Gastroesophageal sphincter (tissue), 4 donors: ENCODE data around the gene CFAP77. TPM values are rescaled to one million over a fixed set of nuclear protein-coding genes. Genes with fewer than 3 reads are reported as not detected.

Experiments used
- ATAC-seq: fragments of 150-250 bp; one replicate; pipeline ENCODE4 v1.9.1; 2016; ENCODE audit warnings: mild to moderate bottlenecking, moderate library complexity
- H3K27ac ChIP-seq, 4 donors: fragments of 200-600 bp; sonication (generic) in 3 of 4; 1 replicate in 3 of 4; 2 replicates in 1 of 4; pipeline ENCODE4 v1.5.1; 2016 to 2019
- H3K27me3 ChIP-seq: fragments of 200-600 bp; sonication (generic); one replicate; pipeline ENCODE4 v1.5.1; 2019
- H3K36me3 ChIP-seq, 2 donors: fragments of 200-600 bp; sonication (generic); one replicate each; pipeline ENCODE4 v1.5.1; 2019; ENCODE audit warnings: control low read depth in 1 of 2
- H3K4me1 ChIP-seq, 3 donors: fragments of 200-600 bp; sonication (generic); 1 replicate in 2 of 3; 2 replicates in 1 of 3; pipeline ENCODE4 v1.5.1; 2016 to 2019; ENCODE audit warnings: control low read depth in 2 of 3
- H3K4me3 ChIP-seq, 2 donors: fragments of 200-600 bp; sonication (generic); one replicate each; pipeline ENCODE4 v1.5.1; 2019; ENCODE audit warnings: mild to moderate bottlenecking in 1 of 2, moderate library complexity in 1 of 2
- H3K9me3 ChIP-seq, 3 donors: fragments of 200-600 bp; sonication (generic); one replicate each; pipeline ENCODE4 v1.5.1; 2017 to 2019; ENCODE audit warnings: control low read depth in 2 of 3
- CTCF ChIP-seq, 4 experiments: fragments of 200-600 bp in 2 of 4; fragments of 450-650 bp in 2 of 4; sonication (generic) in 1 of 4; IDR thresholded peaks; one replicate each; pipeline ENCODE4 v1.5.1; 2017 to 2019; ENCODE audit warnings: antibody characterized with exemption in 4 of 4, mild to moderate bottlenecking in 2 of 4, moderate library complexity in 2 of 4
- EP300 ChIP-seq: sonication (generic); formaldehyde crosslinking; IDR thresholded peaks from one replicate; pipeline ENCODE4 v1.6.1; 2017; ENCODE audit warnings: antibody characterized with exemption, mild to moderate bottlenecking
- POLR2A ChIP-seq, 2 donors: fragments of 450-650 bp; IDR thresholded peaks; one replicate each; pipeline ENCODE4 v1.6.1; 2017; ENCODE audit warnings: antibody characterized with exemption in 2 of 2, mild to moderate bottlenecking in 2 of 2, moderate library complexity in 1 of 2
- POLR2AphosphoS5 ChIP-seq: sonication (generic); formaldehyde crosslinking; IDR thresholded peaks from one replicate; pipeline ENCODE4 v1.6.1; 2017; ENCODE audit warnings: antibody characterized with exemption
- WGBS, 2 donors: methylation state at CpG; one replicate each; pipeline ENCODE4 v1.1.5; 2018; ENCODE audit warnings: low coverage in 1 of 2; 5-methylcytosine and 5-hydroxymethylcytosine counted together
- total RNA-seq, 4 donors: library from RNA; depleted of rRNA; stranded (reverse); fragments of >200 nt; gene quantifications; one replicate each; pipeline ENCODE4 v1.1.0, GENCODE V29; 2016

Gene CFAP77
- total RNA-seq, 4 donors from 2014 or later = not detected

GRCh38 chr9:132472599-132472998 is 62.6 kb downstream of the CFAP77 start:
- TF ChIP-seq EP300 (no peak), CTCF (IDR thresholded peaks at IDR 0.05) (no peak), POLR2AphosphoS5 (no peak), POLR2A (IDR thresholded peaks at IDR 0.05) (no peak)
- Histone ChIP-seq H3K9me3 (no peaks in the 10 kb centered on the region), H3K36me3 (no peaks in the 10 kb centered on the region), H3K27me3 (peaks cover 44% of the 10 kb centered on the region), H3K27ac (no peak overlapping the region), H3K4me1 (no peaks in the 10 kb centered on the region), H3K4me3 (no peak overlapping the region)
- 62 to 72% methylated on average over 6 to 8 of the region's 9 CpGs for WGBS, 2 donors
- ATAC-seq = no peak

GRCh38 chr9:132474253-132474652 is 64.2 kb downstream of the CFAP77 start:
- Histone ChIP-seq H3K4me1 (no peaks in the 10 kb centered on the region), H3K36me3 (no peaks in the 10 kb centered on the region), H3K4me3 (no peak overlapping the region), H3K9me3 (no peaks in the 10 kb centered on the region), H3K27me3 (peaks cover 44% of the 10 kb centered on the region), H3K27ac (no peak overlapping the region)
- ATAC-seq = no peak
- TF ChIP-seq EP300 (no peak), CTCF (IDR thresholded peaks at IDR 0.05) (no peak), POLR2A (IDR thresholded peaks at IDR 0.05) (no peak)
- 63 to 65% methylated on average over 9 to 13 of the region's 14 CpGs for WGBS, 2 donors

GRCh38 chr9:132478353-132479050 is 68.5 kb downstream of the CFAP77 start:
- WGBS, 2 donors = 69 to 70% methylated on average over 3 to 11 of the region's 15 CpGs
- Histone ChIP-seq H3K4me3 (no peak overlapping the region), H3K4me1 (no peaks in the 10 kb centered on the region), H3K27ac (no peak overlapping the region), H3K36me3 (no peaks in the 10 kb centered on the region), H3K27me3 (peaks cover 76% of the 10 kb centered on the region), H3K9me3 (no peaks in the 10 kb centered on the region)
- ATAC-seq = no peak
- TF ChIP-seq CTCF (IDR thresholded peaks at IDR 0.05) (no peak), POLR2A (IDR thresholded peaks at IDR 0.05) (no peak), POLR2AphosphoS5 (no peak), EP300 (no peak)

GRCh38 chr9:132479733-132480132 is 69.7 kb downstream of the CFAP77 start:
- Histone ChIP-seq H3K27ac (no peak overlapping the region), H3K4me1 (no peaks in the 10 kb centered on the region), H3K36me3 (no peaks in the 10 kb centered on the region), H3K27me3 (peaks cover 82% of the 10 kb centered on the region), H3K4me3 (no peak overlapping the region), H3K9me3 (no peaks in the 10 kb centered on the region)
- TF ChIP-seq EP300 (no peak), POLR2AphosphoS5 (no peak), CTCF (IDR thresholded peaks at IDR 0.05) (no peak), POLR2A (IDR thresholded peaks at IDR 0.05) (no peak)
- ATAC-seq = no peak
- 87% methylated on average over 6 of the region's 10 CpGs; no CpG with 5 or more reads in 1 of the 2 donors for WGBS, 2 donors

- no peaks in the 10 kb centered on the region for H3K36me3 ChIP-seq
- no peaks in the 10 kb centered on the region for H3K4me1 ChIP-seq
- no peak for ATAC-seq
- peaks cover 84% of the 10 kb centered on the region for H3K27me3 ChIP-seq
- TF ChIP-seq POLR2A (IDR thresholded peaks at IDR 0.05) (no peak), CTCF (IDR thresholded peaks at IDR 0.05) (no peak), EP300 (no peak), POLR2AphosphoS5 (no peak)
- no peaks in the 10 kb centered on the region for H3K9me3 ChIP-seq
- no peak overlapping the region for H3K4me3 ChIP-seq
- no peak overlapping the region for H3K27ac ChIP-seq
- WGBS, 2 donors = 53 to 71% methylated on average over 10 of the region's 20 CpGs
Measured at GRCh38 chr9:132481053-132481849, 71.2 kb downstream of the CFAP77 start.
